H1 (cell line): Measurements from ENCODE around the gene SPACA7. TPM values are rescaled to one million over a fixed set of nuclear protein-coding genes. Genes with fewer than 3 reads are reported as not detected.

Experiments used
- CTCF ChIA-PET: fragments of 300-600 bp; sonication (Branson Sonifier 250); formaldehyde crosslinking; loops from one replicate; lab custom pipeline; 2021; ENCODE audit not compliant: partially characterized antibody; lab: Charles Lee
- POLR2A ChIA-PET: fragments of 300-600 bp; sonication (Branson Sonifier 250); formaldehyde crosslinking; loops from one replicate; lab custom pipeline; 2021; ENCODE audit warnings: inconsistent platforms; ENCODE audit not compliant: partially characterized antibody; lab: Charles Lee
- DNase-seq, 2 experiments: peaks; one replicate each; pipeline versions ENCODE4 v3.0.0 to v3.0.0-alpha.2; 2010 to 2022; ENCODE audit warnings: low spot score in 2 of 2, low read depth in 1 of 2, mixed read lengths in 1 of 2
- FAIRE-seq: peaks from 2 replicates; lab custom pipeline; 2011; peaks lifted over from hg19 to GRCh38; lab: Jason Lieb, UNC
- H2AFZ ChIP-seq: 2 replicates; pipeline ENCODE4 v1.8.1; 2012; ENCODE audit warnings: low read length, inconsistent platforms
- H2AK5ac ChIP-seq: 2 replicates; pipeline ENCODE4 v1.6.1; 2013; ENCODE audit warnings: low read depth, low read length
- H2BK120ac ChIP-seq: replicated peaks from 2 replicates; pipeline ENCODE3; 2013; ENCODE audit warnings: low read depth, low read length, inconsistent platforms
- H2BK12ac ChIP-seq: 2 replicates; pipeline ENCODE4 v1.6.1; 2013; ENCODE audit warnings: low read depth, low read length
- H2BK15ac ChIP-seq: 2 replicates; pipeline ENCODE4 v1.6.1; 2013; ENCODE audit warnings: low read length
- H2BK20ac ChIP-seq: 2 replicates; pipeline ENCODE4 v1.6.1; 2013; ENCODE audit warnings: low read length
- H2BK5ac ChIP-seq: 2 replicates; pipeline ENCODE4 v1.6.1; 2013; ENCODE audit warnings: low read depth, low read length
- H3K14ac ChIP-seq: 2 replicates; pipeline ENCODE4 v1.6.1; 2013; ENCODE audit warnings: inconsistent platforms; ENCODE audit not compliant: insufficient read length
- H3K18ac ChIP-seq: 2 replicates; pipeline ENCODE4 v1.6.1; 2013; ENCODE audit warnings: low read length; ENCODE audit errors: extremely low read depth
- H3K23ac ChIP-seq: 2 replicates; pipeline ENCODE4 v1.6.1; 2013; ENCODE audit warnings: inconsistent platforms; ENCODE audit not compliant: insufficient read length
- H3K23me2 ChIP-seq: 2 replicates; pipeline ENCODE4 v1.6.1; 2013; ENCODE audit warnings: low read depth, low read length
- H3K27ac ChIP-seq: 2 replicates; pipeline ENCODE4 v1.6.1; 2011; ENCODE audit warnings: low read depth, low read length, inconsistent platforms
- H3K27me3 ChIP-seq, 4 experiments: replicated peaks in 1 of 4; 1 replicate in 1 of 4; 2 replicates in 3 of 4; pipeline versions ENCODE4 v1.6.1 to v1.8.1; 2011 to 2013; ENCODE audit warnings: low read length in 3 of 4, mild to moderate bottlenecking in 3 of 4, inconsistent platforms in 2 of 4, mixed read lengths in 2 of 4, moderate library complexity in 1 of 4; ENCODE audit not compliant: control insufficient read depth in 3 of 4, insufficient read depth in 3 of 4; ENCODE audit errors: extremely low read depth in 1 of 4
- H3K36me3 ChIP-seq, 4 experiments: 2 replicates each; pipeline versions ENCODE4 v1.6.1 to v1.8.1; 2011 to 2013; ENCODE audit warnings: mild to moderate bottlenecking in 4 of 4, low read length in 3 of 4, moderate library complexity in 2 of 4, control low read depth in 1 of 4, inconsistent platforms in 1 of 4; ENCODE audit not compliant: insufficient read depth in 4 of 4, control insufficient read depth in 2 of 4
- H3K4ac ChIP-seq: replicated peaks from 2 replicates; pipeline ENCODE3; 2013; ENCODE audit warnings: low read length, low read depth, mixed read lengths, inconsistent platforms; ENCODE audit not compliant: insufficient read length
- H3K4me1 ChIP-seq, 4 experiments: replicated peaks in 1 of 4; 1 replicate in 1 of 4; 2 replicates in 3 of 4; pipeline versions ENCODE4 v1.6.1 to v1.8.1; 2011 to 2013; ENCODE audit warnings: low read length in 3 of 4, inconsistent platforms in 2 of 4, mixed read lengths in 1 of 4; ENCODE audit not compliant: insufficient read depth in 4 of 4, control insufficient read depth in 3 of 4
- H3K4me2 ChIP-seq, 2 experiments: 2 replicates each; pipeline versions ENCODE4 v1.6.1 to v1.8.1; 2011 to 2013; ENCODE audit warnings: low read depth in 2 of 2, low read length in 2 of 2, control low read depth in 1 of 2, inconsistent platforms in 1 of 2, mild to moderate bottlenecking in 1 of 2; ENCODE audit not compliant: insufficient read depth in 1 of 2
- H3K4me3 ChIP-seq, 4 experiments: fragments of 200-600, 300-600 bp in 1 of 4; sonication (generic), shearing (Covaris generic), sonication (Bioruptor Twin) in 1 of 4; 2 replicates each; pipeline versions ENCODE4 v1.5.1 to v1.8.1; 2011 to 2016; ENCODE audit warnings: low read length in 4 of 4, low read depth in 3 of 4, control low read depth in 2 of 4, inconsistent platforms in 2 of 4, mild to moderate bottlenecking in 2 of 4, mixed read lengths in 1 of 4, moderate library complexity in 1 of 4; ENCODE audit not compliant: insufficient read depth in 2 of 4; ENCODE audit errors: extremely low read depth in 1 of 4
- H3K56ac ChIP-seq: replicated peaks from 2 replicates; pipeline ENCODE3; 2013; ENCODE audit warnings: low read depth, mild to moderate bottlenecking, mixed read lengths, low read length, inconsistent platforms; ENCODE audit not compliant: insufficient read length
- H3K79me1 ChIP-seq: 2 replicates; pipeline ENCODE4 v1.6.1; 2013; ENCODE audit warnings: low read depth, low read length, control low read depth
- H3K79me2 ChIP-seq, 2 experiments: 2 replicates each; pipeline versions ENCODE4 v1.6.1 to v1.8.1; 2012 to 2013; ENCODE audit warnings: low read length in 2 of 2, mild to moderate bottlenecking in 2 of 2, inconsistent platforms in 1 of 2; ENCODE audit not compliant: insufficient read depth in 2 of 2, control insufficient read depth in 1 of 2
- H3K9ac ChIP-seq, 4 experiments: replicated peaks in 1 of 4; 1 replicate in 1 of 4; 2 replicates in 3 of 4; pipeline versions ENCODE4 v1.6.1 to v1.8.1; 2011 to 2013; ENCODE audit warnings: low read depth in 3 of 4, low read length in 3 of 4, control low read depth in 2 of 4, mild to moderate bottlenecking in 2 of 4, moderate library complexity in 2 of 4, inconsistent platforms in 1 of 4; ENCODE audit errors: extremely low read depth in 1 of 4
- H3K9me3 ChIP-seq, 2 experiments: 2 replicates each; pipeline versions ENCODE4 v1.6.1 to v1.8.1; 2012 to 2013; ENCODE audit warnings: mild to moderate bottlenecking in 2 of 2, moderate library complexity in 2 of 2, control low read depth in 1 of 2, inconsistent platforms in 1 of 2, low read depth in 1 of 2, low read length in 1 of 2, mixed read lengths in 1 of 2; ENCODE audit not compliant: insufficient read depth in 2 of 2
- H4K20me1 ChIP-seq, 2 experiments: replicated peaks in 1 of 2; 2 replicates each; pipeline versions ENCODE3 to v1.8.1; 2011 to 2013; ENCODE audit warnings: inconsistent platforms in 2 of 2, low read length in 2 of 2, mild to moderate bottlenecking in 1 of 2; ENCODE audit not compliant: insufficient read depth in 2 of 2, control insufficient read depth in 1 of 2
- H4K5ac ChIP-seq: 2 replicates; pipeline ENCODE4 v1.6.1; 2013; ENCODE audit warnings: low read length, low read depth, mixed read lengths, inconsistent platforms; ENCODE audit not compliant: insufficient read length
- H4K8ac ChIP-seq: 2 replicates; pipeline ENCODE4 v1.8.0; 2013; ENCODE audit warnings: mild to moderate bottlenecking, moderate library complexity, low read length, inconsistent platforms; ENCODE audit not compliant: insufficient read depth; ENCODE audit errors: extremely low read depth
- H4K91ac ChIP-seq: replicated peaks from 2 replicates; pipeline ENCODE3; 2013; ENCODE audit warnings: low read length, mixed read lengths, inconsistent platforms; ENCODE audit not compliant: insufficient read length
- ASH2L ChIP-seq: fragments of 200-600, 300-600 bp; sonication (generic); IDR thresholded peaks from one replicate; pipeline ENCODE4 v1.7.1; 2017; ENCODE audit warnings: low read length
- BCL11A ChIP-seq, 2 experiments: IDR thresholded peaks; one replicate each; pipeline ENCODE4 v1.6.1; 2011; ENCODE audit warnings: low read depth in 2 of 2, low read length in 2 of 2, mild to moderate bottlenecking in 2 of 2
- BRCA1 ChIP-seq: IDR thresholded peaks from 2 replicates; pipeline ENCODE4 v1.6.1; 2012; ENCODE audit warnings: low read depth, low read length, improper control_type of control experiment
- CBX5 ChIP-seq: fragments of 300-800, 300-1000 bp; sonication (generic); IDR thresholded peaks from 2 replicates; pipeline ENCODE4 v1.7.1; 2016; ENCODE audit warnings: antibody characterized with exemption, low read length, low read depth
- CBX8 ChIP-seq: fragments of 300-800, 300-1000 bp; sonication (generic); IDR thresholded peaks from 2 replicates; pipeline ENCODE4 v1.7.1; 2016; ENCODE audit warnings: low read depth, low read length, borderline replicate concordance
- EZH2 ChIP-seq: fragments of 200-600 bp; sonication (generic); IDR thresholded peaks from 2 replicates; pipeline ENCODE4 v1.7.1; 2012; ENCODE audit warnings: low read depth, mild to moderate bottlenecking, moderate library complexity, low read length, inconsistent platforms; ENCODE audit not compliant: severe bottlenecking
- JUN ChIP-seq: IDR thresholded peaks from 2 replicates; pipeline ENCODE4 v1.6.1; 2011; ENCODE audit warnings: low read depth, mild to moderate bottlenecking, improper control_type of control experiment, low read length
- JUND ChIP-seq: IDR thresholded peaks from 2 replicates; pipeline ENCODE4 v1.6.1; 2011; ENCODE audit warnings: mild to moderate bottlenecking, improper control_type of control experiment, low read length
- KDM1A ChIP-seq: fragments of 200-600, 300-600 bp; sonication (generic); IDR thresholded peaks from 2 replicates; pipeline ENCODE4 v1.7.1; 2016; ENCODE audit warnings: mild to moderate bottlenecking, low read length, borderline replicate concordance
- KDM4A ChIP-seq: IDR thresholded peaks from one replicate; pipeline ENCODE4 v1.7.1; 2012; ENCODE audit warnings: low read depth, mild to moderate bottlenecking, moderate library complexity, low read length, inconsistent platforms; ENCODE audit not compliant: severe bottlenecking
- KDM5A ChIP-seq: fragments of 200-600 bp; IDR thresholded peaks from 2 replicates; pipeline ENCODE4 v1.7.1; 2012; ENCODE audit warnings: mild to moderate bottlenecking, low read length, inconsistent platforms, mixed read lengths
- NRF1 ChIP-seq: IDR thresholded peaks from 2 replicates; pipeline ENCODE4 v1.6.1; 2011; ENCODE audit warnings: mild to moderate bottlenecking, low read depth, low read length, improper control_type of control experiment
- SP2 ChIP-seq: IDR thresholded peaks from 2 replicates; pipeline ENCODE4 v1.6.1; 2012; ENCODE audit warnings: mild to moderate bottlenecking, low read length, inconsistent platforms
- SP4 ChIP-seq: IDR thresholded peaks from 2 replicates; pipeline ENCODE4 v1.6.1; 2012; ENCODE audit warnings: low read length, inconsistent platforms
- TAF1 ChIP-seq: IDR thresholded peaks from 2 replicates; pipeline ENCODE4 v1.6.1; 2011; ENCODE audit warnings: mild to moderate bottlenecking, low read depth, low read length
- WGBS, 2 experiments: shearing (Covaris generic) in 1 of 2; methylation state at CpG; one replicate each; pipeline versions ENCODE4 v1.1.6 to v1.1.7; 2013 to 2015; ENCODE audit warnings: low lambda C conversion rate in 2 of 2, mixed read lengths in 2 of 2, inconsistent platforms in 1 of 2, low coverage in 1 of 2, missing lambda C conversion rate in 1 of 2; ENCODE audit not compliant: insufficient replicate concordance in 2 of 2, insufficient coverage in 1 of 2, insufficient read length in 1 of 2; ENCODE audit errors: extremely low coverage in 1 of 2, missing lambda C conversion rate in 1 of 2; 5-methylcytosine and 5-hydroxymethylcytosine counted together
- polyA plus RNA-seq, 7 experiments: library from polyadenylated mRNA; depleted of rRNA in 3 of 7; stranded (reverse) in 5 of 7; unstranded in 2 of 7; fragments of >200 nt in 5 of 7; fragments of 200-250 nt in 2 of 7; gene quantifications; 1 replicate in 5 of 7; 2 replicates in 1 of 7; 4 replicates in 1 of 7; pipeline versions ENCODE4 v1.2.1 to v1.2.3, GENCODE V29; 2011 to 2013; ENCODE audit warnings: missing spikeins in 2 of 7, mixed read lengths in 2 of 7
- total RNA-seq: library from RNA; stranded (reverse); fragmentation: NEBNext Ultra II Directional; extraction: Animal tissue kit (Norgen Biotek cat#: 25700); gene quantifications from 2 replicates; pipeline ENCODE4 v1.2.1, GENCODE V29; 2021

Gene SPACA7
- total and polyA plus RNA-seq, 2 of the 8 experiments (the other 6 are each of a cell fraction or from before 2014, with no cell fraction given), result not detected

DNA sequence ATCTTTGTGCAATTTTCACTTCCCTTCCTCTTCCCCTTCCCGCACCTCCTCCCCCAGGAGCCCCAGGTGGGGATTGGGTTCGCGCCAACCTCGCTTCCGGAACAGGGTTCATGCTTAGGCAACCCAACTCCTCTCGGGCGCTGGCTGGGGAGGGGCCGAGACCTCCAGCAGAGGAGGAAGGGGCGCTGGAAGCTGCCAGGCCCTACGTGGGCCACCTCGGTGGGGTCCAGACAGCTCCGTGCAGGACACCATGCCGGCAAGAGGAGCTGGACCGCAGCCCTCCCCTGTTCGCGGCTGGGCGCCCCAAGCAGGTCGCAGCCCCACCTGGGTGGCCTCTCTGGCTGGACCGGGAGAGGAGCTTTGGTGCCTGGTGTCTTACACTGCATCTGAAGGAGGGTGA, 91.1 kb downstream of the SPACA7 start:
- H3K4me3 ChIP-seq, result no peak overlapping the region
- H4K5ac ChIP-seq, result no peak overlapping the region
- H3K56ac ChIP-seq, result no peak overlapping the region
- no peaks in the 10 kb centered on the region for H3K9me3 ChIP-seq
- no peaks in the 10 kb centered on the region for H3K79me2 ChIP-seq
- no peak overlapping the region for H4K91ac ChIP-seq
- FAIRE-seq, result no peak
- DNase-seq, result peak in 1 of 2 experiments; percentile 39
- no peaks in the 10 kb centered on the region for H4K20me1 ChIP-seq
- ChIA-PET POLR2A (no interaction called here), CTCF (interaction anchor here (0.8 to 1.5 kb wide), 2 partner anchors 16 to 43 kb away, joined by 3 read pairs; no protein-coding TSS in a partner anchor)
- no peak overlapping the region for H2AFZ ChIP-seq
- H3K4me1 ChIP-seq, result no peaks in the 10 kb centered on the region; a peak in 1 of 7 replicates
- H3K36me3 ChIP-seq, result no peaks in the 10 kb centered on the region
- no peak overlapping the region for H2BK15ac ChIP-seq
- 89% methylated on average over 19 of the region's 19 CpGs; no CpG with 5 or more reads in 1 of the 2 experiments for WGBS, 2 experiments
- no peak overlapping the region for H3K18ac ChIP-seq
- H2BK5ac ChIP-seq, result no peak overlapping the region
- H2BK20ac ChIP-seq, result no peak overlapping the region
- no peak overlapping the region for H2BK120ac ChIP-seq
- no peak overlapping the region for H3K4me2 ChIP-seq
- H3K23me2 ChIP-seq, result no peaks in the 10 kb centered on the region
- no peak overlapping the region for H3K4ac ChIP-seq
- H3K27me3 ChIP-seq, result no peaks in the 10 kb centered on the region
- H4K8ac ChIP-seq, result no peak overlapping the region
- no peak overlapping the region for H3K9ac ChIP-seq
- H3K14ac ChIP-seq, result no peak overlapping the region
- H2AK5ac ChIP-seq, result no peak overlapping the region
- no peak overlapping the region for H2BK12ac ChIP-seq
- H3K27ac ChIP-seq, result no peak overlapping the region
- H3K79me1 ChIP-seq, result no peaks in the 10 kb centered on the region
- no peak overlapping the region for H3K23ac ChIP-seq
- no peak for TF ChIP-seq TAF1
- TF ChIP-seq KDM1A, result no peak
- TF ChIP-seq NRF1, result no peak
- TF ChIP-seq KDM4A, result no peak
- no peak for TF ChIP-seq SP2
- TF ChIP-seq JUND, result no peak
- TF ChIP-seq CBX5, result no peak
- no peak for TF ChIP-seq KDM5A
- no peak for TF ChIP-seq ASH2L
- no peak for TF ChIP-seq CBX8
- TF ChIP-seq EZH2, result no peak
- no peak for TF ChIP-seq SP4
- no peak for TF ChIP-seq BCL11A (IDR thresholded peaks at IDR 0.05; ENCODE audit: low read depth in 2 of 2, low read length in 2 of 2)
- TF ChIP-seq BRCA1, result no peak
- TF ChIP-seq JUN, result no peak
